Ishikawa (cell line): ENCODE results near the gene ANKS6.

ENCODE experiments used
- CEBPB ChIP-seq: IDR thresholded peaks from 2 replicates; pipeline ENCODE4 v1.6.1; 2012
- CREB1 ChIP-seq: IDR thresholded peaks from 2 replicates; pipeline ENCODE4 v1.6.1; 2012; ENCODE audit warnings: low read depth
- EGR1 ChIP-seq: IDR thresholded peaks from 2 replicates; pipeline ENCODE4 v1.6.1; 2012
- EP300 ChIP-seq: IDR thresholded peaks from 2 replicates; pipeline ENCODE4 v1.6.1; 2012; ENCODE audit warnings: borderline replicate concordance
- FOXM1 ChIP-seq: IDR thresholded peaks from 2 replicates; pipeline ENCODE4 v1.6.1; 2012; ENCODE audit warnings: low read depth, borderline replicate concordance
- MAX ChIP-seq: IDR thresholded peaks from 2 replicates; pipeline ENCODE4 v1.6.1; 2012
- NFIC ChIP-seq: IDR thresholded peaks from 2 replicates; pipeline ENCODE4 v1.6.1; 2012
- REST ChIP-seq: IDR thresholded peaks from 2 replicates; pipeline ENCODE4 v1.6.1; 2012; ENCODE audit warnings: low read depth, mild to moderate bottlenecking
- TAF1 ChIP-seq: IDR thresholded peaks from 2 replicates; pipeline ENCODE4 v1.6.1; 2012; ENCODE audit warnings: low read depth, mild to moderate bottlenecking
- TCF12 ChIP-seq: IDR thresholded peaks from 2 replicates; pipeline ENCODE4 v1.6.1; 2012; ENCODE audit warnings: low read depth
- USF1 ChIP-seq: IDR thresholded peaks from 2 replicates; pipeline ENCODE4 v1.6.1; 2012
- YY1 ChIP-seq: IDR thresholded peaks from 2 replicates; pipeline ENCODE4 v1.6.1; 2012; ENCODE audit warnings: low read depth

GRCh38 chr9:98708933-98709911 lies 87.1 kb downstream of the ANKS6 start, which contains the start of gene GABBR2:
- TF ChIP-seq USF1, result no peak
- no peak for TF ChIP-seq FOXM1
- no peak for TF ChIP-seq CREB1
- no peak for TF ChIP-seq EP300
- no peak for TF ChIP-seq CEBPB
- no peak for TF ChIP-seq NFIC
- no peak for TF ChIP-seq TAF1
- TF ChIP-seq EGR1, result no peak
- TF ChIP-seq REST, result peak; percentile 8
- TF ChIP-seq MAX, result no peak
- no peak for TF ChIP-seq YY1
- no peak for TF ChIP-seq TCF12
